BJ (cell line): ENCODE measurements around the gene SALL4. TPM values are rescaled to one million over a fixed set of nuclear protein-coding genes. Genes with fewer than 3 reads are reported as not detected.

Source experiments
- CTCF ChIA-PET: fragments of 350-600 bp; formaldehyde crosslinking; extraction: SDS; loops from one replicate; lab custom pipeline; 2021; ENCODE audit warnings: antibody characterized with exemption, inconsistent platforms; lab: Yijun Ruan, JAX
- POLR2A ChIA-PET: fragments of 300-600 bp; sonication (Branson Sonifier 250); formaldehyde crosslinking; extraction: SDS; loops from one replicate; lab custom pipeline; 2021; ENCODE audit warnings: antibody characterized with exemption; lab: Charles Lee
- DNase-seq: peaks from one replicate; pipeline ENCODE4 v3.0.0-alpha.2; 2011; ENCODE audit warnings: low read depth
- H3K27me3 ChIP-seq: 2 replicates; pipeline ENCODE4 v1.6.0; 2011; ENCODE audit warnings: low read length; ENCODE audit not compliant: control insufficient read depth, insufficient read depth
- H3K36me3 ChIP-seq: 2 replicates; pipeline ENCODE4 v1.5.1; 2011; ENCODE audit warnings: low read length; ENCODE audit not compliant: control insufficient read depth, insufficient read depth
- H3K4me3 ChIP-seq: 2 replicates; pipeline ENCODE4 v1.5.1; 2011; ENCODE audit warnings: low read depth, mild to moderate bottlenecking, control low read depth, low read length
- CTCF ChIP-seq: IDR thresholded peaks from 2 replicates; pipeline ENCODE4 v1.5.1; 2011; ENCODE audit warnings: low read depth, mild to moderate bottlenecking, control low read depth, inconsistent platforms, low read length, moderate library complexity; ENCODE audit not compliant: insufficient read depth
- polyA plus RNA-seq: library from polyadenylated mRNA; depleted of rRNA; stranded (reverse); fragments of >200 nt; gene quantifications from 2 replicates; pipeline ENCODE4 v1.2.3, GENCODE V29; 2011

Gene SALL4
- polyA plus RNA-seq, 1 experiment, result 0.54 TPM

GRCh38 chr20:51811514-51812128 is 9.3 kb upstream of the SALL4 start:
- Histone ChIP-seq H3K36me3 (no peaks in the 10 kb centered on the region), H3K4me3 (no peak overlapping the region), H3K27me3 (no peaks in the 10 kb centered on the region)
- CTCF ChIA-PET, result no interaction called here
- DNase-seq, result no peak
- no peak for TF ChIP-seq CTCF
- POLR2A ChIA-PET, result no interaction called here

GRCh38 chr20:51811042-51811355 is 8.7 kb upstream of the SALL4 start:
- POLR2A ChIA-PET, result no interaction called here
- CTCF ChIA-PET, result no interaction called here
- Histone ChIP-seq H3K36me3 (no peaks in the 10 kb centered on the region), H3K27me3 (no peaks in the 10 kb centered on the region), H3K4me3 (no peak overlapping the region)
- no peak for DNase-seq
- no peak for TF ChIP-seq CTCF

- Histone ChIP-seq H3K36me3 (no peaks in the 10 kb centered on the region), H3K4me3 (no peak overlapping the region), H3K27me3 (no peaks in the 10 kb centered on the region)
- POLR2A ChIA-PET, result interaction anchor here (0.6 kb wide), 1 partner anchor 281 kb away, joined by 5 read pairs; no protein-coding TSS in a partner anchor
- no peak for DNase-seq
- TF ChIP-seq CTCF, result no peak
- CTCF ChIA-PET, result interaction anchor here (2.5 kb wide), 1 partner anchor 10 kb away, joined by 9 read pairs; no protein-coding TSS in a partner anchor
Measured at GRCh38 chr20:51810155-51811041, 8.1 kb upstream of the SALL4 start.

GRCh38 chr20:51807720-51808250 is 5.5 kb upstream of the SALL4 start:
- Histone ChIP-seq H3K36me3 (no peaks in the 10 kb centered on the region), H3K4me3 (no peak overlapping the region), H3K27me3 (no peaks in the 10 kb centered on the region)
- TF ChIP-seq CTCF, result no peak
- POLR2A ChIA-PET, result no interaction called here
- CTCF ChIA-PET, result interaction anchor here (0.9 to 2.5 kb wide), 3 partner anchors 8 to 24 kb away, joined by 3 to 9 read pairs (median 4); no protein-coding TSS in a partner anchor
- DNase-seq, result no peak

- no peak overlapping the region for H3K4me3 ChIP-seq
- ChIA-PET CTCF (interaction anchor here (0.9 to 1.9 kb wide), 2 partner anchors 71 to 279 kb away, joined by 3 to 4 read pairs; no protein-coding TSS in a partner anchor), POLR2A (no interaction called here)
- no peak for DNase-seq
- no peaks in the 10 kb centered on the region for H3K36me3 ChIP-seq
- peaks cover 4% of the 10 kb centered on the region; the same call in 1 of the 2 replicates for H3K27me3 ChIP-seq
- no peak for TF ChIP-seq CTCF
Measured at GRCh38 chr20:51804754-51805153, 2.4 kb upstream of the SALL4 start.
